GM12872 (cell line): ENCODE data around the gene KCNAB1.

Experiments
- CTCF ChIP-seq: IDR thresholded peaks from 3 replicates; pipeline ENCODE4 v1.5.1; 2011; ENCODE audit warnings: low read depth, mild to moderate bottlenecking, low read length, moderate library complexity; ENCODE audit not compliant: insufficient read depth

KCNAB1 gene

GRCh38 chr3:156483961-156484787 lies 363.8 kb downstream of the KCNAB1 start:
- TF ChIP-seq CTCF: no peak

GRCh38 chr3:156488767-156489166 lies 368.4 kb downstream of the KCNAB1 start:
- no peak for TF ChIP-seq CTCF

- no peak for TF ChIP-seq CTCF
These were observed 369.1 kb downstream of the KCNAB1 start for GRCh38 chr3:156489462-156489911.

- no peak for TF ChIP-seq CTCF
These were observed 370.8 kb downstream of the KCNAB1 start for GRCh38 chr3:156491192-156491591.

GRCh38 chr3:156492801-156493261 lies 372.5 kb downstream of the KCNAB1 start:
- TF ChIP-seq CTCF: no peak

GRCh38 chr3:156493887-156494286 lies 373.5 kb downstream of the KCNAB1 start:
- no peak for TF ChIP-seq CTCF

GRCh38 chr3:156495816-156496215 lies 375.4 kb downstream of the KCNAB1 start:
- TF ChIP-seq CTCF: no peak
